AG10803 (cell line): Measurements from ENCODE around the gene PIK3IP1.

Experiments used
- DNase-seq: peaks from one replicate; pipeline ENCODE4 v3.0.0; 2010; ENCODE audit warnings: low read depth
- H3K4me3 ChIP-seq: 2 replicates; pipeline ENCODE4 v1.5.1; 2011; ENCODE audit warnings: mild to moderate bottlenecking, low read length, control low read depth
- CTCF ChIP-seq: conservative IDR thresholded peaks from 2 replicates; pipeline ENCODE4 v1.5.1; 2011; ENCODE audit warnings: mild to moderate bottlenecking, low read length, control low read depth, inconsistent platforms

Gene PIK3IP1

GRCh38 chr22:31272522-31273446 lies 19.5 kb downstream of the PIK3IP1 start:
- H3K4me3 ChIP-seq = no peak overlapping the region
- peak; percentile 64 for DNase-seq
- peak; percentile 82 for TF ChIP-seq CTCF

DNA sequence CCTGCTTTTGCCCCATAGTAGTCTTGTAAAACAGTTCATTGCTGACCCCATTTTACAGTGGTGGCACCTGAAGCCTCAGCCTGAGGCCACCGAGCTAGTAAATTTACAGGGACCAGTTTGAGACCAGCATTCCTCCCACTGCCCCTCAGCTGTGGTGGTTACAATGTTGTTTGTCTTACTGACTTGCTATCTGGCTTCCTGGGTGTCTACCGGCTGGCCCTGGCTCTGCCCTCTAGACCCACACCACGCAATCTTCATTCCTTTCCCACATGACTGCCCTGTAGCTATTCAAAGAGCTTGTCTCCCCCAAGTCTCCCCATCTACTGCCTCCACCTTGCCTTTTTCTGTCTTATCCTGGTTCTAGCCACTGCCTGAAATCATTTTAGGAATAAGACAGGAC lies 20.8 kb downstream of the PIK3IP1 start:
- no peak for DNase-seq
- no peak overlapping the region for H3K4me3 ChIP-seq
- no peak for TF ChIP-seq CTCF

DNA sequence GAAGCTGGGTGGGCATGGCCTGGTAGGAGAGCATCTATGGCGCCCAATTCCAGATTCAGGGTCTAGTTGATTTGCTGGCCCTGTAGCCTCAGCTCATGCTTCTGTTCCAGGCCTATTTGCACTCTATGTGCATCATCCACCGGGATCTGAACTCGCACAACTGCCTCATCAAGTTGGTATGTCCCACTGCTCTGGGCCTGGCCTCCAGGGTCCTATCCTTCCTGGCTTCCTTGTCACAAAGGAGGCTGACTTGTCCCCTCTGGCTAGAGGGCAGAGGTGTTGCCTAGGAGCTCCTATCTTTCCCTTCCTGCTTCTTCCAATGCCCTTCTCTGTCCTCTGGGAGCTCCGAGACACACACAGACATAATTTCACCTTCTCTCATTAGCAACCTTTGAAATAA lies 21.3 kb downstream of the PIK3IP1 start:
- no peak overlapping the region for H3K4me3 ChIP-seq
- TF ChIP-seq CTCF = no peak
- no peak for DNase-seq

- no peak for DNase-seq
- no peak for TF ChIP-seq CTCF
- H3K4me3 ChIP-seq = no peak overlapping the region
Measured at GRCh38 chr22:31269892-31270579, 22.3 kb downstream of the PIK3IP1 start.

DNA sequence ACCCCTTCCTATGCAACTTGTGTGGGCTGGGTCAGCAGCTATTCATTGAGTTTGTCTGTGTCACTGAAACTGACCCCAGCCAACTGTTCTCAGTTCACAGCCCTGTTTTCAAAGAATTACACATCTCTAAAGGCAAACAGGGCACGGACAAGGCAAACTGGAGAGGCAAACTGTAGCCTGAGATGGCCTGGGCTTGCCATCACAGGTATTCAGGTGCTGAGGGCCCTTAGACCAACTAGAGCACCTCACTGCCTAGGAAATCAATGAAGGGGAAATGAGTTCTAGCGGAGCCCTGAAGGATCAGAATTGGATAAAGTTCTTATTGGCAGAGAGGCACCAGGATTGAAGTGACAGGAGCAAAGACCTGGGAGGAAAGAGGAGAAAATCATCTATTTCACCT lies 24.0 kb downstream of the PIK3IP1 start:
- no peak for TF ChIP-seq CTCF
- no peak for DNase-seq
- no peak overlapping the region for H3K4me3 ChIP-seq

- no peak for DNase-seq
- TF ChIP-seq CTCF = no peak
- no peak overlapping the region for H3K4me3 ChIP-seq
Measured at GRCh38 chr22:31263896-31264640, 28.2 kb downstream of the PIK3IP1 start.
